CD4-positive, alpha-beta T cell treated with Interleukin-15 for 4 hours (primary cell): Measurements from ENCODE around the gene SLC25A45.

Source experiments
- DNase-seq: peaks from one replicate; pipeline ENCODE4 v3.0.0-alpha.2; 2020; ENCODE audit warnings: low spot score

Gene SLC25A45, protein sequence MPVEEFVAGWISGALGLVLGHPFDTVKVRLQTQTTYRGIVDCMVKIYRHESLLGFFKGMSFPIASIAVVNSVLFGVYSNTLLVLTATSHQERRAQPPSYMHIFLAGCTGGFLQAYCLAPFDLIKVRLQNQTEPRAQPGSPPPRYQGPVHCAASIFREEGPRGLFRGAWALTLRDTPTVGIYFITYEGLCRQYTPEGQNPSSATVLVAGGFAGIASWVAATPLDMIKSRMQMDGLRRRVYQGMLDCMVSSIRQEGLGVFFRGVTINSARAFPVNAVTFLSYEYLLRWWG

DNA sequence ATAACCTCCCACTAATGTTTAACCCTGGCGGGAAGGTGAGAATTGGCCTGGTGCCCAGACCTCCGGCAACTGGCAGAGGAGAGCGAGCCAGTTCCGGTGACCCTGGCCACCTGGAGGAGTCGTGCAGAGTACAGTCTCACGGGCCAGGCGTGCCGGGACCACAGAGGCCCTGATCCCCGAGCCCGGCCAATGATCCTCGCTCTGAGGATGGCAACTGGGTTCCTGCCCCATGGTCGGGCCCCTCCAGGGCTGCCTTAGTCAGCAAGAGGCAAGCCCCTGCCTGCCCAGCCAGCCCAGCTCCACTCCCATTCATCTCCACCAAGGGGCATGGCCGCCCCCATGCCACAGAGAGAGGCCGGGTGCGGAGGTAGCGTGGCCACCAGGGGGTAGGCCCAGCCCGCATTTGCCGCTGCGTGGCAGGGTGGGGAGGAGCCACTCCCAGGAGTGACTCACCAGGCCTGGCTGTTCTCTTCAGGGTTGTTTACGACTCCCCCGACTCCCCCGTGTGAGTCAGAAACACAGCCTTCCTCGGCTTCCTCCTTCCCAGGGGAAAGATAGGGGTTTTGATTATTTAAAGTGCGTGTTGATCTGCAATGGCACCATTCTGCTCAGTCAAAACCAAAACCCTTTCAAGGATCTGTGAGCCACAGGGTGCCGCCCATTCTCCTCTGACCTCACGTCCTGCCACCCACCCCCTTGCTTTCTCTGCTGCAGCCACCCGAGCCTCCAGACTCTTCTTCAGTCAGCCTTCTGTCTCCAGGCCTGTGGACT lies at the start of gene SLC25A45:
TSS of gene SLC25A45 (minus strand) at position 614 of the 771 bp plus-strand sequence. CDS start 695 bp downstream, outside the sequence.
- DNase-seq, result peak; percentile 96

DNA sequence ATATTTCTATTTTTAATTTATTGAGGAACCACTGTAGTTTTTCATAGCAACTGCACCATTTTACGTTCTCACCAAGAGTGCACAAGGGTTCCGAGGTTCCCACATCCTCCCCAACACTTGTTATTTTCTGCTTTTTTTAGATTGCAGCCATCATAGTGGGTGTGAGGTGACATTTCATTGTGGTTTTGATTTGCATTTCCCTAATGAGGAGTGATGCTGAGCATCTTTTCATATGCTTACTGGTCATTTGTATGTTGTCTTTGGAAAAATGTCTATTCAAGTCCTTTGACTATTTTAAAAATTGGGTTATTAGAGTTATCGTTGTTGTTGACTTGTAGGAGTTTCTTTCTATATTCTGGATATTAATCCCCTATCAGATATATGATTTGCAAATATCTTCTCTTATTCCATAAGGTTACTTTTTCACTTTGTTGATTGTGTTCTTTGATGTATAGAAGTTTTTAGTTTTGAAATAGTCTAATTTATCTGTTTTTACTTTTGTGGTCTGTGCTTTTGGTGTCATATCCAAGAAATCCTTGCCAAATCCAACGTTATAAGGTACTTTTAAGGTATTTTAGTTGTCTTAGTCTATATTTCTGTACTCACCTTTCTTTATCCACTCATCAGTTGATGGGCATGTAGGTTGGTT lies 49.1 kb upstream of the SLC25A45 start:
- peak; percentile 61 for DNase-seq

DNA sequence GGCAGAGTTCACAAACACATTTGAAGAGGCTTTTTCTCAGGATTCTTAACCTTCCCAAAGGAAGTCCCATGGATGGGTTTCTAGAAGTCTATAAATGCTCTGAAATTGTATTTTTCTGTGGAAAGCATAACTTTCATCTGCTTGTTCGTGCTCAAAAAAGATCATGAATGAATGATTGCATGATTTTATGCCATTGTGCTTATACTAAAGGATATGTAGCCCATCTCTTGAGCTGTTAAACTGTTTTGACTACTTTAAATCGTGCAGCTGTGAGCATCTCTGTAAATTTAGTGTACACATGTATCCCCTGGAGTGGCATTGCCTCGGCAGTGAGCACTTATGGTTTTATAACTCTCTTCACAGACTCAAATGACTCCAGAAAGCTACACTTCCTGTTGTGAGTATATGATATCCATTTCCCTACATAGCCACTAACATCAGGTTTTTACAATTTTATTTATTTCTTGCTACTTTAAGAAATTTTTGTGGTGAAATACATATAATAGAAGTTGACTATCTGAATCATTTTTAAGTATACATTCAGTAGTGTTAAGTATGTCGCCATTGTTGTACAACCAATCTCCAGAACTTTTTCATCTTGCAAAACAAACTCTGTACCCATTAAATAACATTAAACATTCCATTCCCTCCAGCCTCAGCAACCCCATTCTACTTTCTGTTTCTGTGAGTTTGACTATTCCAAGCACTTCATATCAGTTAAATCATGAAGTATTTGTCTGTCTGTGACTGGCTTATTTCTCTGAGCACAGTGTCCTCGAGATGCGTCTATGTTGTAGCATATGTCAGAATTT lies 48.2 kb upstream of the SLC25A45 start:
- no peak for DNase-seq

DNA sequence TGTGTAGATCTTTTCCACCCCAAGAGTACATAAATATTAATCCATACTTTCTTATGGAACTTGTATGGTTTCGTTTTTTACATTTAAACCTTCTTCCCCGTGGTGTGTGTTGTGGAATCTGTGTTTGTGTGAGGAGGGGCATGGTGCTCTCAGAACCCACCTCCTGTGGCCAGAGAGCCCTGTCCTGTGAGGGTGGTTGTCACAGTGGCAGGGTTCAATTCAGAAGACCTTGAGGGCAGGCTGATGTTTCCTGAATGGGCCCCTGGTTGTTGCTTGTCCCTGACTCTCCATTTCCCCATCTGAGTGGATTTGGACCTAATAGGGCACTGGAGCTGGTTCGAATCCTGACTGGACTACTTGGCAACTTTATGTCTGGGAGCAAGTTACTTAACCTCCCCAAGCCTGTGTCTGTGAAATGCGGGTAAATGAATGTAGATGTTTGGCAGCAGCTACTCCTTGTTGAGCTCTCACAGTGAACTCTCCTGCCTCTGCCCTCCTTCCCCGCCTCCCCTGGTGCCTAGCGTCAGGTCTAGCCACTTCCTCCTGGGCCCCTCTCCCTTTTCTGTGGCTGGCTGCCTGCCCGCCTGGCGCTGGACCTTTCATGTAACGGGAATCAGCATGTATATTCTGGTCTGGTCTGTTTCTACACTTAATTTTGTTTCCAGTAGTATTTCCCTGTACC lies 47.4 kb upstream of the SLC25A45 start:
- peak; percentile 47 for DNase-seq

DNA sequence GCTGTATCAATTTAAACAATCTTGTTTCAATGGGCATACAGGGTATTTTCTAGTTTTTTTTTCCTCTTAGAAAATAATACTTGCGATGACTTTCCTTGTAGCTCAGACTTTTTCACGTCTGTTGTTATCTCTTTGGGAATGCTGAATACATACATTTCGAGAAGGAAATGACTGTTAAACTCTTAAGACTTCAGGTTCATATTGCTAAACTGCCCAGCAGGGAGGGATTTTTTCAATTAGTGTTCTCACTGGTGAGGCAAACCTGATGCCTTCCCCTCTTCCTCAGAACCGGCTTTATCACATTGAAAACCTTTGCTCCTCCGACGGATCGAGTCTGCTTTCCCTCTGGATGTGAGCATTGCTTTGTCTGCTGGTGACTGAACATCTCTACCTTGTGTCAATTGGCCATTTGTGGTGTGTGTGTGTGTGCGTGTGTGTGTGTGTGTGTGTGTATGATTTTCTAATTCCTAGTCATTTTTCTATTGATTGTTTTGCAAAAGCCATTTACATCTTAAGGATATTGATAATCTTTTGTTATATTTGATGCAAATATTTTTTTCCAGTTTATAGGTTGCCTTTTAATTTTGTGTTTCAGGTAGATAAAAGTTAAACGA lies 46.7 kb upstream of the SLC25A45 start:
- no peak for DNase-seq

DNA sequence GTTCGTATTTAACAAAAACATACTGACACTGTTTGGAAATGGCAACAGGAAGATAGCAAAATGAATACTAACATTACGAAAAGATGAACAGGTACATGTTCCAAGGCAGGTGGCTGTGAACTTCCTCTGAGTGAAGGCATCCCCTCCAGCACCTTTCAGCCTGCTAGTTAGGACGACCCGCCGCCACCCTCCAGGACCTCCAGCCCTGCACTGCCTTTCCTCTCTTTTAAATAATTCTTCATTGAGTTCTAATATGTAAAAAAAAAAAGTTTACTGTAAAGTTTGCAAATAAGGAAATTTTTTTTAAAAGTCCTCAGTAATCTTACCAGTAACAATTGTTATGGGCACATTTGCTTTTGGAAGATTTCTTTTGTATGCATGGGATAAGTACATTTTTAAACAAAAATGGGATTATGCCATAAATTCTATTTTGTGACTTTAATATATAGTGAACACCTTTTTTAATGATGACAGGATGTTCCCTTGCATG lies 46.2 kb upstream of the SLC25A45 start:
- no peak for DNase-seq

DNA sequence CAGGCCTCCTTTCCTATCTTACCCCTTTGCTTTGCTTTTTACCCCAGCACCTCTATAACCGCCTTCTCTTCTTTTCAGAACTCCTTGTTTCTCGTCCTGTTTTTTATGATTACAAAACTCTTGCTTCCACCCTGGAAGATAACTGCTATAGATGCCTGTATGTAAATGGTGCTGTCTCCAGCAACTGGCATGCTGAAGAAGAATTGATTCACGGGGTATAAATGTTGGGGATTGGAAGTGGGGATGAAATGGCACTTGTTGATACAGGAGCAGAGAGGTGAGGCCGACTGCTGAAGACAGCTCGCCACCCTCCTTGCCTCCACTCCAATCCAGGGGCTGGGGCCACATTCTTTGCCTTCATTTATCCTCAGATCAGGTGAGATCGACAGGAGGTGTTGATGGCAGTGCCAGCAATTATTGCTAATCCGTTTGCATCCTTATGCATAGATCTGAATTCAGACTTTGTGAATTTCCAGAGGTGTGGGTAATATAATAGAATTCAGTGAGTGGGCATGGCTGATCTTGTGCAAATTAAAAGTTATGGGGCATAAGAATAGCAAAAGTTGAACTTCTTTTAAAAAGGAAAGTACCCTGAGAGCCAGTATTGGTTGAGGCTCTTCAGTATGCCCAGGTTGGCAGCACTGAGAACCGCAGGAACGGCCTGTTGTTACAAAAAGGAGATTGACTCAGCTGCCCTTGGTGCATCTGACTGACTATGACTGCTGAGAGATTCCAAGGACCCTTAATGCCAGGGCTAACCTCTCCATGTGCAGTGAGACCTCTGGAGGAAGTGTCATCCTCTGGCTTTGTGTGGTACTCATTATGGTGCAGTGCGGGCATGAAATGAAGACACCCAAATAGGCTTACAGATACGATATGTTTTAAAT lies 45.5 kb upstream of the SLC25A45 start:
- DNase-seq, result peak; percentile 52

DNA sequence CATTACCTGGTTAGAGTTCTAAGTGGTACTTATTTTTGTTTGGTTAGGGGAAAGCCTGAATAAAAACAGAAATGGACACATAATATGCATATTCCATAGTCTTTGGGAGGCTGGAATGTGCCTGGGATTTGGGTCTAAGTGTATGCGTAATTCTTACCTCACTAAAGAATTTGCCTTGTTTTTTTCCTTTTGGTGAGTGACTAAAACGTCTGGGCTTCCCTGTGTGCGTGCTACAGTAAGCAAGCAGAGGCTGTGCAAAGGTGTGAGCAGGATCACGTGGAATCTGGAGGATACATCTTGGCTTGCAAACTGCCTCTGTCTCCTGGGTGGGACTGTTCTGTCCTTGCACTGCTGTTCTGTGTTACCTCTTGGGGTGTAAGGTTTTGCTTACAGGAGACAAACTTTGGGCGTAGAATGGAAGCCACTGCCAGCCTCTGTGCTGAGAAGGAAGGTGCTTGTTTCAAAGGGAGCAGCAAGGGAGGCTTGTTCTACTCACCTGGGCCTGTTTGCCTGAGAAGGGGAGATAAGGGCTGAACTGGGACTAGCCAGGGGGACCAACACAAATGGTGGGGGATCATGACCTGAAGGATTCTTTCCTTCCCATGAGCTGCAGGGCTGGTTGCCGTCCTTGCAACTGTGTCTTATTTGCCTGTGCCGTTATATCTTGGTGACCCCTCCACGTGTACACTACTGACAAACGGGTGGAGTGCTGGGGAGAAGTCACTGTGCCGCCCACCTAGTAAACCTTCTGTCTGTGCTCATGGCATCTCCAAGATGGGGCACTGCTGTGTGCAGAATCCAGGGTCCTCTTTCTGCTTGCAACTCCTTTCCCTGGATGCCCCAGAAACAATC lies 44.6 kb upstream of the SLC25A45 start:
- DNase-seq, result no peak

DNA sequence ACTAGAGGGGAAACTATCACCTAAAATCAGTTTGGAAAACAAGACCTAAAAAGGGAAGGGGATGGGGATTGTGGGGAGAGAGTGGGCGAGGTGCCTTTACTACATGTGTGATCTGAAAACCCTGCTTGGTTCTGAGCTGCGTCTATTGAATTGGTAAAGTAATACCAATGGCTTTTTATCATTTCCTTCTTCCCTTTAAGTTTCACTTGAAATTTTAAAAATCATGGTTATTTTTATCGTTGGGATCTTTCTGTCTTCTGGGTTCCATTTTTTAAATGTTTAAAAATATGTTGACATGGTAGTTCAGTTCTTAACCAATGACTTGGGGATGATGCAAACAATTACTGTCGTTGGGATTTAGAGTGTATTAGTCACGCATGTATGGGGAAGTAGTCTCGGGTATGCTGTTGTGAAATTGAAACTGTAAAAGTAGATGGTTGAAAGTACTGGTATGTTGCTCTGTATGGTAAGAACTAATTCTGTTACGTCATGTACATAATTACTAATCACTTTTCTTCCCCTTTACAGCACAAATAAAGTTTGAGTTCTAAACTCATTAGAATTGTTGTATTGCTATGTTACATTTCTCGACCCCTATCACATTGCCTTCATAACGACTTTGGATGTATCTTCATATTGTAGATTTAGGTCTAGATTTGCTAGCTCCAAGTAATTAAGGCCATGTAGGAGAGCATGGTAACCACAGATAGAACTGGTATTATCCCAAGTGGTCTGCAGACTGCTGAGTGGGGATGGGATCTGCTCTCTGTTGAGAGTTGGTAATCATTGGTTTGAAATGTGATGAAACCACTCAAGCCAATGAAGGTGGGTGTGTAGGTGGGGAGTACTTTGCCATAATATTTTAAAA lies 43.8 kb upstream of the SLC25A45 start:
- DNase-seq, result peak; percentile 81

DNA sequence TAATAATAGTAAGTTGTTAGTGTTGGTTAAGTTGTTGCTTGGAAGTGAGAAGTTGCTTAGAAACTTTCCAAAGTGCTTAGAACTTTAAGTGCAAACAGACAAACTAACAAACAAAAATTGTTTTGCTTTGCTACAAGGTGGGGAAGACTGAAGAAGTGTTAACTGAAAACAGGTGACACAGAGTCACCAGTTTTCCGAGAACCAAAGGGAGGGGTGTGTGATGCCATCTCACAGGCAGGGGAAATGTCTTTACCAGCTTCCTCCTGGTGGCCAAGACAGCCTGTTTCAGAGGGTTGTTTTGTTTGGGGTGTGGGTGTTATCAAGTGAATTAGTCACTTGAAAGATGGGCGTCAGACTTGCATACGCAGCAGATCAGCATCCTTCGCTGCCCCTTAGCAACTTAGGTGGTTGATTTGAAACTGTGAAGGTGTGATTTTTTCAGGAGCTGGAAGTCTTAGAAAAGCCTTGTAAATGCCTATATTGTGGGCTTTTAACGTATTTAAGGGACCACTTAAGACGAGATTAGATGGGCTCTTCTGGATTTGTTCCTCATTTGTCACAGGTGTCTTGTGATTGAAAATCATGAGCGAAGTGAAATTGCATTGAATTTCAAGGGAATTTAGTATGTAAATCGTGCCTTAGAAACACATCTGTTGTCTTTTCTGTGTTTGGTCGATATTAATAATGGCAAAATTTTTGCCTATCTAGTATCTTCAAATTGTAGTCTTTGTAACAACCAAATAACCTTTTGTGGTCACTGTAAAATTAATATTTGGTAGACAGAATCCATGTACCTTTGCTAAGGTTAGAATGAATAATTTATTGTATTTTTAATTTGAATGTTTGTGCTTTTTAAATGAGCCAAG lies 42.9 kb upstream of the SLC25A45 start:
- DNase-seq, result peak; percentile 97

DNA sequence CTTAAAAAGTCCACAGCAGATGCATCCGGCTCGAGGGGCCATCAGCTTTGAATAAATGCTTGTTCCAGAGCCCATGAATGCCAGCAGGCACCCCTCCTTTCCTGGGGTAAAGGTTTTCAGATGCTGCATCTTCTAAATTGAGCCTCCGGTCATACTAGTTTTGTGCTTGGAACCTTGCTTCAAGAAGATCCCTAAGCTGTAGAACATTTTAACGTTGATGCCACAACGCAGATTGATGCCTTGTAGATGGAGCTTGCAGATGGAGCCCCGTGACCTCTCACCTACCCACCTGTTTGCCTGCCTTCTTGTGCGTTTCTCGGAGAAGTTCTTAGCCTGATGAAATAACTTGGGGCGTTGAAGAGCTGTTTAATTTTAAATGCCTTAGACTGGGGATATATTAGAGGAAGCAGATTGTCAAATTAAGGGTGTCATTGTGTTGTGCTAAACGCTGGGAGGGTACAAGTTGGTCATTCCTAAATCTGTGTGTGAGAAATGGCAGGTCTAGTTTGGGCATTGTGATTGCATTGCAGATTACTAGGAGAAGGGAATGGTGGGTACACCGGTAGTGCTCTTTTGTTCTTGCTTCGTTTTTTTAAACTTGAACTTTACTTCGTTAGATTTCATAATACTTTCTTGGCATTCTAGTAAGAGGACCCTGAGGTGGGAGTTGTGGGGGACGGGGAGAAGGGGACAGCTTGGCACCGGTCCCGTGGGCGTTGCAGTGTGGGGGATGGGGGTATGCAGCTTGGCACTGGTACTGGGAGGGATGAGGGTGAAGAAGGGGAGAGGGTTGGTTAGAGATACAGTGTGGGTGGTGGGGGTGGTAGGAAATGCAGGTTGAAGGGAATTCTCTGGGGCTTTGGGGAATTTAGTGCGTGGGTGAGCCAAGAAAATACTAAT lies 42.0 kb upstream of the SLC25A45 start:
- peak; percentile 70 for DNase-seq

DNA sequence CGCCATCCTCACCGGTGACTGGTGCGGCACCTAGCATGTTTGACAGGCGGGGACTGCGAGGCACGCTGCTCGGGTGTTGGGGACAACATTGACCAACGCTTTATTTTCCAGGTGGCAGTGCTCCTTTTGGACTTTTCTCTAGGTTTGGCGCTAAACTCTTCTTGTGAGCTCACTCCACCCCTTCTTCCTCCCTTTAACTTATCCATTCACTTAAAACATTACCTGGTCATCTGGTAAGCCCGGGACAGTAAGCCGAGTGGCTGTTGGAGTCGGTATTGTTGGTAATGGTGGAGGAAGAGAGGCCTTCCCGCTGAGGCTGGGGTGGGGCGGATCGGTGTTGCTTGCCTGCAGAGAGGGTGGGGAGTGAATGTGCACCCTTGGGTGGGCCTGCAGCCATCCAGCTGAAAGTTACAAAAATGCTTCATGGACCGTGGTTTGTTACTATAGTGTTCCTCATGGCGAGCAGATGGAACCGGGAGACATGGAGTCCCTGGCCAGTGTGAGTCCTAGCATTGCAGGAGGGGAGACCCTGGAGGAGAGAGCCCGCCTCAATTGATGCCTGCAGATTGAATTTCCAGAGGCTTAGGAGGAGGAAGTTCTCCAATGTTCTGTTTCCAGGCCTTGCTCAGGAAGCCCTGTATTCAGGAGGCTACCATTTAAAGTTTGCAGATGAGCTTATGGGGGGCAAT lies 41.2 kb upstream of the SLC25A45 start:
- DNase-seq, result peak; percentile 49

DNA sequence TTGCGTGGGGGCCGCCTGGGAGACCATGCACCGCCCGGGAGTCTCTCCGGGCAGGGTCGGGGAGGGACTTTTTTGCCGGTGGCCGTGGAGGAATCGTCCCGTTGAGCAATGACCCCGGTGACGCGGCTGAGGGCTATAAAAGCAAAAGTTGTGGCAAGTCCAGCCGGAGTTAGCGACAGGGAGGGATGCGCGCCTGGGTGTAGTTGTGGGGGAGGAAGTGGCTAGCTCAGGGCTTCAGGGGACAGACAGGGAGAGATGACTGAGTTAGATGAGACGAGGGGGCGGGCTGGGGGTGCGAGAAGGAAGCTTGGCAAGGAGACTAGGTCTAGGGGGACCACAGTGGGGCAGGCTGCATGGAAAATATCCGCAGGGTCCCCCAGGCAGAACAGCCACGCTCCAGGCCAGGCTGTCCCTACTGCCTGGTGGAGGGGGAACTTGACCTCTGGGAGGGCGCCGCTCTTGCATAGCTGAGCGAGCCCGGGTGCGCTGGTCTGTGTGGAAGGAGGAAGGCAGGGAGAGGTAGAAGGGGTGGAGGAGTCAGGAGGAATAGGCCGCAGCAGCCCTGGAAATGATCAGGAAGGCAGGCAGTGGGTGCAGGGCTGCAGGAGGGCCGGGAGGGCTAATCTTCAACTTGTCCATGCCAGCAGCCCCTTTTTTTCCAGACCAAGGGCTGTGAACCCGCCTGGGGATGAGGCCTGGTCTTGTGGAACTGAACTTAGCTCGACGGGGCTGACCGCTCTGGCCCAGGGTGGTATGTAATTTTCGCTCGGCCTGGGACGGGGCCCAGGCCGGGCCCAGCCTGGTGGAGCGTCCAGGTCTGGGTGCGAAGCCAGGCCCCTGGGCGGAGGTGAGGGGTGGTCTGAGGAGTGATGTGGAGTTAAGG lies 40.4 kb upstream of the SLC25A45 start, which contains the start of gene NEAT1:
TSS of gene NEAT1 (plus strand) at position 166 of the 883 bp plus-strand sequence.
- DNase-seq, result peak; percentile 97
